K562 (cell line): Measurements from ENCODE around the gene DOP1B. TPM values are rescaled to one million over a fixed set of nuclear protein-coding genes. Genes with fewer than 3 reads are reported as not detected.

ENCODE experiments used
- ARID3B ChIP-seq: fragments of 250-450 bp; sonication (Bioruptor Pico); IDR thresholded peaks from 2 replicates; pipeline ENCODE4 v1.4.0; 2020; ENCODE audit warnings: borderline replicate concordance
- C11orf30 ChIP-seq: fragments of 450-650 bp; IDR thresholded peaks from 2 replicates; pipeline ENCODE4 v1.6.1; 2016; ENCODE audit warnings: low read depth, mild to moderate bottlenecking
- CREB1 ChIP-seq, 2 experiments: sonication (generic) in 1 of 2; formaldehyde crosslinking in 1 of 2; IDR thresholded peaks; 2 replicates each; pipeline versions ENCODE4 v1.6.1 to v1.8.0; 2012 to 2022; ENCODE audit warnings: inconsistent platforms in 1 of 2, mild to moderate bottlenecking in 1 of 2, missing genetic modification reagents in 1 of 2, moderate library complexity in 1 of 2
- HMGN3 ChIP-seq: IDR thresholded peaks from 2 replicates; pipeline ENCODE4 v1.6.1; 2011; ENCODE audit warnings: borderline replicate concordance, low read depth, mild to moderate bottlenecking, mixed read lengths, low read length; ENCODE audit not compliant: insufficient read length; ENCODE audit errors: extremely low read depth
- HNRNPL ChIP-seq: fragments of 200-400 bp; formaldehyde crosslinking; IDR thresholded peaks from 2 replicates; pipeline ENCODE4 v1.6.1; 2017; ENCODE audit warnings: low read depth, mild to moderate bottlenecking, low read length
- MNT ChIP-seq, 2 experiments: fragments of 450-650 bp; conservative IDR thresholded peaks; 2 replicates each; pipeline ENCODE4 v1.6.1; 2017; ENCODE audit warnings: mild to moderate bottlenecking in 2 of 2, moderate library complexity in 2 of 2
- MTA3 ChIP-seq: fragments of 450-650 bp; formaldehyde crosslinking; IDR thresholded peaks from 2 replicates; pipeline ENCODE4 v1.6.1; 2017; ENCODE audit warnings: mild to moderate bottlenecking, borderline replicate concordance
- PML ChIP-seq: IDR thresholded peaks from 2 replicates; pipeline ENCODE4 v1.6.1; 2012; ENCODE audit warnings: low read length, inconsistent platforms
- PRPF4 ChIP-seq: fragments of 200-400 bp; formaldehyde crosslinking; IDR thresholded peaks from one replicate; pipeline ENCODE4 v1.6.1; 2017; ENCODE audit warnings: low read length, low read depth, mild to moderate bottlenecking; ENCODE audit not compliant: insufficient read depth, poor library complexity, severe bottlenecking
- RB1 ChIP-seq: fragments of 450-650 bp; IDR thresholded peaks from 2 replicates; pipeline ENCODE4 v1.6.1; 2017; ENCODE audit warnings: low read depth, mild to moderate bottlenecking
- SIN3A ChIP-seq, 2 experiments: fragments of 150-350 bp in 1 of 2; IDR thresholded peaks; 2 replicates each; pipeline ENCODE4 v1.6.1; 2011 to 2016; ENCODE audit warnings: borderline replicate concordance in 2 of 2, low read depth in 2 of 2, low read length in 2 of 2, mild to moderate bottlenecking in 2 of 2, moderate library complexity in 2 of 2; ENCODE audit not compliant: control insufficient read depth in 1 of 2
- THAP12 ChIP-seq: fragments of 250-450 bp; sonication (Bioruptor Pico); IDR thresholded peaks from 2 replicates; pipeline ENCODE4 v1.9.0; 2021; ENCODE audit warnings: mild to moderate bottlenecking, inconsistent platforms
- TOE1 ChIP-seq, 2 experiments: fragments of 450-650 bp in 1 of 2; sonication (generic) in 1 of 2; formaldehyde crosslinking in 1 of 2; IDR thresholded peaks; 2 replicates each; pipeline versions ENCODE4 v1.7.1 to v1.8.0; 2016 to 2022; ENCODE audit warnings: borderline replicate concordance in 2 of 2, mild to moderate bottlenecking in 2 of 2, antibody characterized with exemption in 1 of 2, inconsistent platforms in 1 of 2, low read depth in 1 of 2, missing genetic modification reagents in 1 of 2, moderate library complexity in 1 of 2
- ZBTB7A ChIP-seq: IDR thresholded peaks from 2 replicates; pipeline ENCODE4 v1.6.1; 2011; ENCODE audit warnings: low read depth, mild to moderate bottlenecking, low read length, moderate library complexity, borderline replicate concordance; ENCODE audit not compliant: control insufficient read depth
- ZEB2 ChIP-seq: fragments of 450-650 bp; IDR thresholded peaks from 2 replicates; pipeline ENCODE4 v1.6.1; 2016
- ZFX ChIP-seq: sonication (generic); formaldehyde crosslinking; IDR thresholded peaks from 2 replicates; pipeline ENCODE4 v1.8.0; 2022; ENCODE audit warnings: mild to moderate bottlenecking, missing genetic modification reagents, moderate library complexity
- ZNF197 ChIP-seq: fragments of 200-800 bp; sonication (Bioruptor generic); IDR thresholded peaks from 2 replicates; pipeline ENCODE4 v1.6.1; 2016; ENCODE audit warnings: low read depth, missing genetic modification characterization, missing compliant biosample characterization
- ZNF311 ChIP-seq: fragments of 250-450 bp; sonication (Bioruptor Pico); IDR thresholded peaks from 2 replicates; pipeline ENCODE4 v1.4.0; 2020; ENCODE audit warnings: mild to moderate bottlenecking, moderate library complexity
- ZNF551 ChIP-seq: fragments of 250-450 bp; sonication (Bioruptor Pico); IDR thresholded peaks from 2 replicates; pipeline ENCODE4 v1.5.0; 2021; ENCODE audit warnings: mild to moderate bottlenecking, moderate library complexity
- polyA plus RNA-seq, 8 experiments: library from polyadenylated mRNA; depleted of rRNA in 4 of 8; stranded (reverse) in 5 of 8; unstranded in 3 of 8; fragments of >200 nt; fragmentation: Nextera tagmentation in 2 of 8; fragmentation: Illumina TruSeq in 1 of 8; extraction: Ambion mirVana in 2 of 8; extraction: Trizol in 1 of 8; gene quantifications; 2 replicates each; pipeline versions ENCODE4 v1.2.1 to v1.2.3, GENCODE V29; 2011 to 2014; ENCODE audit warnings: inconsistent platforms in 1 of 8, missing spikeins in 1 of 8
- total RNA-seq, 7 experiments: library from RNA; depleted of rRNA in 6 of 7; stranded (reverse); fragments of >200 nt in 6 of 7; fragmentation: Illumina TruSeq in 2 of 7; extraction: Trizol in 2 of 7; gene quantifications; 2 replicates each; pipeline versions ENCODE4 v1.2.1 to v1.2.3, GENCODE V29; 2011 to 2021; ENCODE audit warnings: low replicate concordance in 1 of 7

Gene DOP1B
- total and polyA plus RNA-seq, 9 of the 15 experiments (the other 6 are each of a cell fraction or from before 2014, with no cell fraction given) = 0.04 to 2.2 (median 0.68) TPM

- TF ChIP-seq CREB1 (IDR thresholded peaks at IDR 0.05) (no peak), CREB1 (CRISPR knock-in tag; IDR thresholded peaks at IDR 0.05) (peak; percentile 44; the same call in 1 of the 2 replicates), ZNF197 (CRISPR knock-in tag) (no peak), C11orf30 (no peak), THAP12 (peak; percentile 58; the same call in 1 of the 2 replicates), TOE1 (IDR thresholded peaks at IDR 0.05; ENCODE audit: borderline replicate concordance) (no peak), TOE1 (CRISPR knock-in tag; IDR thresholded peaks at IDR 0.05; ENCODE audit: borderline replicate concordance, low read depth) (no peak), RB1 (no peak), MNT (conservative IDR thresholded peaks at IDR 0.05) (no peak), ARID3B (peak; percentile 13; the same call in 1 of the 2 replicates), ZNF311 (CRISPR knock-in tag) (no peak), ZFX (peak; percentile 76), HMGN3 (peak; percentile 17), ZEB2 (peak; percentile 68), SIN3A (IDR thresholded peaks at IDR 0.05; ENCODE audit: borderline replicate concordance in 2 of 2, control insufficient read depth in 1 of 2, low read depth in 2 of 2, low read length in 2 of 2) (no peak), ZNF551 (CRISPR knock-in tag) (no peak), PRPF4 (no peak), HNRNPL (no peak), PML (no peak), ZBTB7A (peak; percentile 31; the same call in 1 of the 2 replicates), MTA3 (peak; percentile 56; the same call in 1 of the 2 replicates)
Observed at GRCh38 chr21:36155603-36156338, 853 bp upstream of the DOP1B start (continued).
